IPS-NIHi11 (cell line): ENCODE results near the gene STARD3NL.

Source experiments
- DNase-seq: peaks from one replicate; pipeline ENCODE4 v3.0.0; 2012; ENCODE audit warnings: mixed read lengths, low spot score

STARD3NL gene

GRCh38 chr7:38185395-38186307 lies 7.6 kb downstream of the STARD3NL start:
- DNase-seq: no peak

GRCh38 chr7:38186593-38187314 lies 8.7 kb downstream of the STARD3NL start:
- DNase-seq: no peak

- no peak for DNase-seq
Observed at GRCh38 chr7:38187794-38188440, 9.9 kb downstream of the STARD3NL start.

- DNase-seq: no peak
Observed at GRCh38 chr7:38189231-38189938, 11.3 kb downstream of the STARD3NL start.

- no peak for DNase-seq
Observed at GRCh38 chr7:38190011-38190410, 12.0 kb downstream of the STARD3NL start.

GRCh38 chr7:38191791-38192190 lies 13.7 kb downstream of the STARD3NL start:
- no peak for DNase-seq

- DNase-seq: no peak
Observed at GRCh38 chr7:38192327-38192726, 14.3 kb downstream of the STARD3NL start.

GRCh38 chr7:38195804-38196595 lies 18.0 kb downstream of the STARD3NL start:
- no peak for DNase-seq

- DNase-seq: no peak
Observed at GRCh38 chr7:38198366-38198765, 20.3 kb downstream of the STARD3NL start.

GRCh38 chr7:38199154-38199553 lies 21.1 kb downstream of the STARD3NL start:
- no peak for DNase-seq

GRCh38 chr7:38199782-38200181 lies 21.7 kb downstream of the STARD3NL start:
- DNase-seq: no peak

- DNase-seq: no peak
Observed at GRCh38 chr7:38206071-38206470, 28.0 kb downstream of the STARD3NL start.

GRCh38 chr7:38207843-38208242 lies 29.8 kb downstream of the STARD3NL start:
- DNase-seq: no peak

GRCh38 chr7:38211486-38211885 lies 33.4 kb downstream of the STARD3NL start:
- no peak for DNase-seq

- DNase-seq: no peak
Observed at GRCh38 chr7:38211940-38212339, 33.9 kb downstream of the STARD3NL start.

- DNase-seq: no peak
Observed at GRCh38 chr7:38215115-38215514, 37.1 kb downstream of the STARD3NL start.

- peak; percentile 87 for DNase-seq
Observed at GRCh38 chr7:38215735-38216670, 38.0 kb downstream of the STARD3NL start.

- no peak for DNase-seq
Observed at GRCh38 chr7:38217672-38218071, 39.6 kb downstream of the STARD3NL start.

GRCh38 chr7:38220452-38220851 lies 42.4 kb downstream of the STARD3NL start:
- no peak for DNase-seq

- DNase-seq: peak; percentile 56
Observed at GRCh38 chr7:38222481-38223096, 44.5 kb downstream of the STARD3NL start.
